DOHH2 (cell line): Measurements from ENCODE around the gene CTNNA2.

Experiments
- H3F3A ChIP-seq: fragments of 200-600 bp; sonication (generic), shearing (Covaris generic); 2 replicates; pipeline ENCODE4 v1.6.0; 2016; ENCODE audit warnings: antibody characterized with exemption, mild to moderate bottlenecking; ENCODE audit not compliant: control insufficient read depth, insufficient read depth
- H3K27ac ChIP-seq: fragments of 200-600 bp; sonication (generic); 2 replicates; pipeline ENCODE4 v1.5.1; 2014; ENCODE audit warnings: low read depth, mild to moderate bottlenecking, low read length, moderate library complexity
- H3K27me3 ChIP-seq: fragments of 200-600 bp; sonication (generic); 2 replicates; pipeline ENCODE4 v1.6.1; 2014; ENCODE audit warnings: mild to moderate bottlenecking, low read length, mixed read lengths; ENCODE audit not compliant: control insufficient read depth
- H3K36me3 ChIP-seq: fragments of 200-600 bp; sonication (generic); 2 replicates; pipeline ENCODE4 v1.6.1; 2014; ENCODE audit warnings: mild to moderate bottlenecking, low read length, moderate library complexity, mixed read lengths; ENCODE audit not compliant: control insufficient read depth
- H3K4me1 ChIP-seq: fragments of 200-600 bp; sonication (generic); 2 replicates; pipeline ENCODE4 v1.6.1; 2014; ENCODE audit warnings: mild to moderate bottlenecking, low read length, mixed read lengths; ENCODE audit not compliant: control insufficient read depth
- H3K4me2 ChIP-seq: fragments of 200-600 bp; sonication (generic); 2 replicates; pipeline ENCODE4 v1.6.0; 2014; ENCODE audit warnings: mild to moderate bottlenecking, low read length, moderate library complexity
- H3K4me3 ChIP-seq: fragments of 200-600 bp; sonication (generic); 2 replicates; pipeline ENCODE4 v1.5.1; 2014; ENCODE audit warnings: mild to moderate bottlenecking, low read length, mixed read lengths
- H3K79me2 ChIP-seq: fragments of 200-600 bp; sonication (generic); 2 replicates; pipeline ENCODE4 v1.6.1; 2014; ENCODE audit warnings: mild to moderate bottlenecking, low read length, mixed read lengths; ENCODE audit not compliant: control insufficient read depth
- H3K9me2 ChIP-seq: fragments of 200-600 bp; sonication (generic); replicated peaks from 2 replicates; pipeline ENCODE4 v1.6.1; 2014; ENCODE audit warnings: mild to moderate bottlenecking, low read length, mixed read lengths; ENCODE audit not compliant: control insufficient read depth
- H3K9me3 ChIP-seq: fragments of 200-600 bp; sonication (generic); 2 replicates; pipeline ENCODE4 v1.6.1; 2014; ENCODE audit warnings: antibody characterized with exemption, low read length, mixed read lengths; ENCODE audit not compliant: control insufficient read depth, insufficient read depth
- H4K20me1 ChIP-seq: fragments of 200-600 bp; sonication (generic); 2 replicates; pipeline ENCODE4 v1.6.0; 2014; ENCODE audit warnings: low read depth, mild to moderate bottlenecking, antibody characterized with exemption, low read length, moderate library complexity; ENCODE audit not compliant: control insufficient read depth, insufficient read depth
- EZH2phosphoT487 ChIP-seq: fragments of 200-600 bp; sonication (generic); IDR thresholded peaks from 2 replicates; pipeline ENCODE4 v1.6.1; 2017; ENCODE audit warnings: borderline replicate concordance, mild to moderate bottlenecking, antibody characterized with exemption, low read length, moderate library complexity, mixed read lengths
- TF ChIP-seq, protein P1 (sequence below): fragments of 200-600 bp; sonication (generic); IDR thresholded peaks from one replicate; pipeline ENCODE4 v1.5.1; 2014; ENCODE audit warnings: antibody characterized with exemption, mild to moderate bottlenecking, low read depth, low read length; ENCODE audit not compliant: poor library complexity, severe bottlenecking

The CTNNA2 gene

GRCh38 chr2:79512442-79513401 is at the start of gene CTNNA2:
Gene CTNNA2 (plus strand): TSS chr2:79513051.
- no peaks in the 10 kb centered on the region for H4K20me1 ChIP-seq
- H3K36me3 ChIP-seq: no peaks in the 10 kb centered on the region
- H3K4me1 ChIP-seq: no peaks in the 10 kb centered on the region
- peak within 1 kb of the TSS; percentile 62 for H3K4me3 ChIP-seq
- no peak for TF ChIP-seq EZH2phosphoT487
- TF ChIP-seq, protein P1, sequence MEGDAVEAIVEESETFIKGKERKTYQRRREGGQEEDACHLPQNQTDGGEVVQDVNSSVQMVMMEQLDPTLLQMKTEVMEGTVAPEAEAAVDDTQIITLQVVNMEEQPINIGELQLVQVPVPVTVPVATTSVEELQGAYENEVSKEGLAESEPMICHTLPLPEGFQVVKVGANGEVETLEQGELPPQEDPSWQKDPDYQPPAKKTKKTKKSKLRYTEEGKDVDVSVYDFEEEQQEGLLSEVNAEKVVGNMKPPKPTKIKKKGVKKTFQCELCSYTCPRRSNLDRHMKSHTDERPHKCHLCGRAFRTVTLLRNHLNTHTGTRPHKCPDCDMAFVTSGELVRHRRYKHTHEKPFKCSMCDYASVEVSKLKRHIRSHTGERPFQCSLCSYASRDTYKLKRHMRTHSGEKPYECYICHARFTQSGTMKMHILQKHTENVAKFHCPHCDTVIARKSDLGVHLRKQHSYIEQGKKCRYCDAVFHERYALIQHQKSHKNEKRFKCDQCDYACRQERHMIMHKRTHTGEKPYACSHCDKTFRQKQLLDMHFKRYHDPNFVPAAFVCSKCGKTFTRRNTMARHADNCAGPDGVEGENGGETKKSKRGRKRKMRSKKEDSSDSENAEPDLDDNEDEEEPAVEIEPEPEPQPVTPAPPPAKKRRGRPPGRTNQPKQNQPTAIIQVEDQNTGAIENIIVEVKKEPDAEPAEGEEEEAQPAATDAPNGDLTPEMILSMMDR: peak; percentile 11
- no peaks in the 10 kb centered on the region for H3F3A ChIP-seq
- no peaks in the 10 kb centered on the region for H3K9me2 ChIP-seq
- peak within 1 kb of the TSS; percentile 67 for H3K4me2 ChIP-seq
- H3K27me3 ChIP-seq: peaks cover 6% of the 10 kb centered on the region
- no peaks in the 10 kb centered on the region for H3K79me2 ChIP-seq
- H3K9me3 ChIP-seq: no peaks in the 10 kb centered on the region
- H3K27ac ChIP-seq: no peak within 1 kb of the TSS

DNA sequence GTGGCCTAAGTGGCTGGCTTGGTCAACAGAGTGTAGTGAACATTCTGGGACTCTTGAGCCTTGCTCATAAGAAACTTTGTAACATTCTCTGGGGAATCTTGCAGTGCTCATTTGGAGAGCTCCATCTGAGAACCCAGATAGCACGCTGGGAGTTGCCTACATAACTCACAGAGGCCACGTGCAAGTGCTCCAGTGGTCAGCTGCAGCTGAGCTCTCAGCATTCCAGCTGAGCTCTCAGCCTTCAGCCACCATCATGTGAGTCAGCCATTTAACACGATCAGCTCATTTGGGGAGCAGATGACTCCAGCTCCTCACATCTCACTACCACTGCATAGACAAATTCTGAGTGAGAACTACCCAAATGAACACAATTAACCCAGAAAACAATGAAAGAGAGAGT is 25.5 kb upstream of the CTNNA2 start:
- H3K27me3 ChIP-seq: no peaks in the 10 kb centered on the region
- no peaks in the 10 kb centered on the region for H3K79me2 ChIP-seq
- TF ChIP-seq EZH2phosphoT487: no peak
- TF ChIP-seq, protein P1: no peak
- H3K27ac ChIP-seq: no peak overlapping the region
- no peak overlapping the region for H3K4me2 ChIP-seq
- H3K4me3 ChIP-seq: no peak overlapping the region
- H3K9me2 ChIP-seq: no peaks in the 10 kb centered on the region
- H3K4me1 ChIP-seq: no peaks in the 10 kb centered on the region
- no peaks in the 10 kb centered on the region for H4K20me1 ChIP-seq
- no peaks in the 10 kb centered on the region for H3K36me3 ChIP-seq
- H3K9me3 ChIP-seq: no peaks in the 10 kb centered on the region
- H3F3A ChIP-seq: no peaks in the 10 kb centered on the region

DNA sequence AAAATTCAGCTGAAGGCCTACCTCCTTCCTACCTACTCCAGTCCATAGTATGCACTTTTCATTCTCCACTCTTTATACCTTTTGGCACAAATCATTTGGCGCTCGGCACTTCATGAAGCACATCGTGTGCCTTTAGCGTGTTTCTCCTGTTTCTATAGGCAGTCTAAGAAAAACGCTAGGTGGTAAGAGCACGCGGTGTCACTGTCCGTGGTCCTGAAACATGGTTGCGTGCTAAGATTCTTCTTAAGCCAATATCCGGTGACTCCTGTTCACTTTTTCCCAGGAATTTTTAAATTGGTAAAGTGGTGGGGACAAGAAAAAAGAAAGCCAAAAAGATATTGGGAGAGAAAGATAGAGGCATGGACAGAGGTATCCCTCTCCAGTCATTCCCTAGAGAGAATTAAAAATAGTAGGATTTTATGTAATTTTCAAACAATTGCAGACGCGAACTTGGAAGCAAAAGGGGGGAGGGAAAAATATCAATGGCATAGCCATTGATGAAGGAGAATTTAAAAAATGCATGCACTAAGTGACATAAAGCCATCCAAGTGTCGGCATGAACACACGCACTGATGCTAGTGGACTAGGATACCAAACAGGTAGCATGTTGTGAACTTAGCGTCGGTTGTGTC is 1.4 kb upstream of the CTNNA2 start:
- no peaks in the 10 kb centered on the region for H3K9me2 ChIP-seq
- H3K9me3 ChIP-seq: no peaks in the 10 kb centered on the region
- TF ChIP-seq, protein P1: no peak
- no peak for TF ChIP-seq EZH2phosphoT487
- no peak overlapping the region for H3K27ac ChIP-seq
- H3K4me2 ChIP-seq: no peak overlapping the region
- no peaks in the 10 kb centered on the region for H3K79me2 ChIP-seq
- H3K27me3 ChIP-seq: peaks cover 6% of the 10 kb centered on the region
- no peaks in the 10 kb centered on the region for H4K20me1 ChIP-seq
- H3K4me1 ChIP-seq: no peaks in the 10 kb centered on the region
- H3F3A ChIP-seq: no peaks in the 10 kb centered on the region
- H3K36me3 ChIP-seq: no peaks in the 10 kb centered on the region
- H3K4me3 ChIP-seq: no peak overlapping the region
